H1 (cell line): ENCODE measurements around the gene PXDN. TPM values are rescaled to one million over a fixed set of nuclear protein-coding genes. Genes with fewer than 3 reads are reported as not detected.

Experiments
- BCL11A ChIP-seq, 2 experiments: IDR thresholded peaks; one replicate each; pipeline ENCODE4 v1.6.1; 2011; ENCODE audit warnings: low read depth in 2 of 2, low read length in 2 of 2, mild to moderate bottlenecking in 2 of 2
- NRF1 ChIP-seq: IDR thresholded peaks from 2 replicates; pipeline ENCODE4 v1.6.1; 2011; ENCODE audit warnings: mild to moderate bottlenecking, low read depth, low read length, improper control_type of control experiment
- POU5F1 ChIP-seq: IDR thresholded peaks from 2 replicates; pipeline ENCODE4 v1.6.1; 2011; ENCODE audit warnings: low read depth, mild to moderate bottlenecking, low read length, moderate library complexity
- RBBP5 ChIP-seq: IDR thresholded peaks from 2 replicates; pipeline ENCODE4 v1.7.1; 2012; ENCODE audit warnings: low read depth, mild to moderate bottlenecking, inconsistent platforms, low read length, moderate library complexity, borderline replicate concordance
- RXRA ChIP-seq: IDR thresholded peaks from 2 replicates; pipeline ENCODE4 v1.6.1; 2011; ENCODE audit warnings: low read depth, mild to moderate bottlenecking, low read length, moderate library complexity; ENCODE audit not compliant: insufficient read depth
- SAP30 ChIP-seq: fragments of 300-600 bp; sonication (generic); IDR thresholded peaks from 2 replicates; pipeline ENCODE4 v1.7.1; 2012; ENCODE audit warnings: low read length, moderate library complexity, mild to moderate bottlenecking, inconsistent platforms; ENCODE audit not compliant: insufficient read depth, insufficient replicate concordance
- TAF1 ChIP-seq: IDR thresholded peaks from 2 replicates; pipeline ENCODE4 v1.6.1; 2011; ENCODE audit warnings: mild to moderate bottlenecking, low read depth, low read length
- TCF12 ChIP-seq: IDR thresholded peaks from 2 replicates; pipeline ENCODE4 v1.6.1; 2011; ENCODE audit warnings: low read depth, mild to moderate bottlenecking, low read length
- ZNF274 ChIP-seq: IDR thresholded peaks from 2 replicates; pipeline ENCODE4 v1.7.0; 2012; ENCODE audit warnings: low read length, borderline replicate concordance; ENCODE audit errors: extremely low read depth
- polyA plus RNA-seq, 7 experiments: library from polyadenylated mRNA; depleted of rRNA in 3 of 7; stranded (reverse) in 5 of 7; unstranded in 2 of 7; fragments of >200 nt in 5 of 7; fragments of 200-250 nt in 2 of 7; gene quantifications; 1 replicate in 5 of 7; 2 replicates in 1 of 7; 4 replicates in 1 of 7; pipeline versions ENCODE4 v1.2.1 to v1.2.3, GENCODE V29; 2011 to 2013; ENCODE audit warnings: missing spikeins in 2 of 7, mixed read lengths in 2 of 7
- total RNA-seq: library from RNA; stranded (reverse); fragmentation: NEBNext Ultra II Directional; extraction: Animal tissue kit (Norgen Biotek cat#: 25700); gene quantifications from 2 replicates; pipeline ENCODE4 v1.2.1, GENCODE V29; 2021
- TF ChIP-seq, protein P1 (sequence below): fragments of 300-600 bp; sonication (generic); IDR thresholded peaks from 2 replicates; pipeline ENCODE4 v1.7.1; 2012; ENCODE audit warnings: low read length, moderate library complexity, mild to moderate bottlenecking, inconsistent platforms; ENCODE audit not compliant: insufficient replicate concordance

The PXDN gene
- total and polyA plus RNA-seq, 2 of the 8 experiments (the other 6 are each of a cell fraction or from before 2014, with no cell fraction given): 104 to 141 TPM

DNA sequence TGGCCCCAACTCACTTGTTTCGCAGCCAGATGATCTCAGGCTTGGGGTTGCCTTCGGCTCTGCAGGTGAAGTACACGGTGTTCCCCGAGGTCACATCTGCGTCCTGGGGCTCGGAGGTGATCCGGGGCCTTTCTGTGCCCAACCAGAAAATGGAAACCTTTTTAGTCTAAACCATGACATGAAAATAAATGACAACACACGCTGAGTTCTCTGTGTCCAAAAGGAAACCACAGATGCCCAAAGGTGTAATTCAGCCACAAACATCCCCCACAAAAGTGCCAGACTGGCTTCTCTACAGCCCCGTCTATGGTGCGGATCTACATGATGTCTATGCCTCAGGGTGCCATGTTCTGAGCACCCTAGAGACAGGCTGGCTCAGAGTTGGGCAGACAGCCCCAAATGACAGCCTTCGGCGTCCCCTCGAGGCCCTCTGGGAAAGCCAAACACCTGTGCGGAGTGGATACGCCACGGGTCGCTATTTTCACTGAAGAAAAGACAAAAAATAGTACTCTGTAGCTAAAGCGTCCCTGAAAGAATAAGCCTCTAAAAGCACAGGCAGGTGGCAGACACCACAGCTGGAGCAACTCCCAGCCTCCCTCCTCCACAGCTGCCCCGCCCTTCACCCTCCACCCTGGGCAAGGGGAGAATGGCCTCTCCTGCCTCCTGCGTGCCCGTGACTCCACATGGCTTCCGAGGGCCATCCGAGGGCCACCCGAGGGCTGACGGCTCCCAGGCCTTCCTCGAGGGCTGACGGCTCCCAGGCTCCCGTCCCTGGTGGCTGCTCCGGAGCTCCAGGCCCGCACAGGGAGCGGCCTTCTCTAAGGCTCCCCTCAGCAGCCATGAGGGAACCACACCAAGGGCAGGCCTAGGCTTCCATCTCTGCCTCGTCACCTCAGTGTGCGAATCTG is 67.1 kb downstream of the PXDN start (continued):
- TF ChIP-seq, protein P1, sequence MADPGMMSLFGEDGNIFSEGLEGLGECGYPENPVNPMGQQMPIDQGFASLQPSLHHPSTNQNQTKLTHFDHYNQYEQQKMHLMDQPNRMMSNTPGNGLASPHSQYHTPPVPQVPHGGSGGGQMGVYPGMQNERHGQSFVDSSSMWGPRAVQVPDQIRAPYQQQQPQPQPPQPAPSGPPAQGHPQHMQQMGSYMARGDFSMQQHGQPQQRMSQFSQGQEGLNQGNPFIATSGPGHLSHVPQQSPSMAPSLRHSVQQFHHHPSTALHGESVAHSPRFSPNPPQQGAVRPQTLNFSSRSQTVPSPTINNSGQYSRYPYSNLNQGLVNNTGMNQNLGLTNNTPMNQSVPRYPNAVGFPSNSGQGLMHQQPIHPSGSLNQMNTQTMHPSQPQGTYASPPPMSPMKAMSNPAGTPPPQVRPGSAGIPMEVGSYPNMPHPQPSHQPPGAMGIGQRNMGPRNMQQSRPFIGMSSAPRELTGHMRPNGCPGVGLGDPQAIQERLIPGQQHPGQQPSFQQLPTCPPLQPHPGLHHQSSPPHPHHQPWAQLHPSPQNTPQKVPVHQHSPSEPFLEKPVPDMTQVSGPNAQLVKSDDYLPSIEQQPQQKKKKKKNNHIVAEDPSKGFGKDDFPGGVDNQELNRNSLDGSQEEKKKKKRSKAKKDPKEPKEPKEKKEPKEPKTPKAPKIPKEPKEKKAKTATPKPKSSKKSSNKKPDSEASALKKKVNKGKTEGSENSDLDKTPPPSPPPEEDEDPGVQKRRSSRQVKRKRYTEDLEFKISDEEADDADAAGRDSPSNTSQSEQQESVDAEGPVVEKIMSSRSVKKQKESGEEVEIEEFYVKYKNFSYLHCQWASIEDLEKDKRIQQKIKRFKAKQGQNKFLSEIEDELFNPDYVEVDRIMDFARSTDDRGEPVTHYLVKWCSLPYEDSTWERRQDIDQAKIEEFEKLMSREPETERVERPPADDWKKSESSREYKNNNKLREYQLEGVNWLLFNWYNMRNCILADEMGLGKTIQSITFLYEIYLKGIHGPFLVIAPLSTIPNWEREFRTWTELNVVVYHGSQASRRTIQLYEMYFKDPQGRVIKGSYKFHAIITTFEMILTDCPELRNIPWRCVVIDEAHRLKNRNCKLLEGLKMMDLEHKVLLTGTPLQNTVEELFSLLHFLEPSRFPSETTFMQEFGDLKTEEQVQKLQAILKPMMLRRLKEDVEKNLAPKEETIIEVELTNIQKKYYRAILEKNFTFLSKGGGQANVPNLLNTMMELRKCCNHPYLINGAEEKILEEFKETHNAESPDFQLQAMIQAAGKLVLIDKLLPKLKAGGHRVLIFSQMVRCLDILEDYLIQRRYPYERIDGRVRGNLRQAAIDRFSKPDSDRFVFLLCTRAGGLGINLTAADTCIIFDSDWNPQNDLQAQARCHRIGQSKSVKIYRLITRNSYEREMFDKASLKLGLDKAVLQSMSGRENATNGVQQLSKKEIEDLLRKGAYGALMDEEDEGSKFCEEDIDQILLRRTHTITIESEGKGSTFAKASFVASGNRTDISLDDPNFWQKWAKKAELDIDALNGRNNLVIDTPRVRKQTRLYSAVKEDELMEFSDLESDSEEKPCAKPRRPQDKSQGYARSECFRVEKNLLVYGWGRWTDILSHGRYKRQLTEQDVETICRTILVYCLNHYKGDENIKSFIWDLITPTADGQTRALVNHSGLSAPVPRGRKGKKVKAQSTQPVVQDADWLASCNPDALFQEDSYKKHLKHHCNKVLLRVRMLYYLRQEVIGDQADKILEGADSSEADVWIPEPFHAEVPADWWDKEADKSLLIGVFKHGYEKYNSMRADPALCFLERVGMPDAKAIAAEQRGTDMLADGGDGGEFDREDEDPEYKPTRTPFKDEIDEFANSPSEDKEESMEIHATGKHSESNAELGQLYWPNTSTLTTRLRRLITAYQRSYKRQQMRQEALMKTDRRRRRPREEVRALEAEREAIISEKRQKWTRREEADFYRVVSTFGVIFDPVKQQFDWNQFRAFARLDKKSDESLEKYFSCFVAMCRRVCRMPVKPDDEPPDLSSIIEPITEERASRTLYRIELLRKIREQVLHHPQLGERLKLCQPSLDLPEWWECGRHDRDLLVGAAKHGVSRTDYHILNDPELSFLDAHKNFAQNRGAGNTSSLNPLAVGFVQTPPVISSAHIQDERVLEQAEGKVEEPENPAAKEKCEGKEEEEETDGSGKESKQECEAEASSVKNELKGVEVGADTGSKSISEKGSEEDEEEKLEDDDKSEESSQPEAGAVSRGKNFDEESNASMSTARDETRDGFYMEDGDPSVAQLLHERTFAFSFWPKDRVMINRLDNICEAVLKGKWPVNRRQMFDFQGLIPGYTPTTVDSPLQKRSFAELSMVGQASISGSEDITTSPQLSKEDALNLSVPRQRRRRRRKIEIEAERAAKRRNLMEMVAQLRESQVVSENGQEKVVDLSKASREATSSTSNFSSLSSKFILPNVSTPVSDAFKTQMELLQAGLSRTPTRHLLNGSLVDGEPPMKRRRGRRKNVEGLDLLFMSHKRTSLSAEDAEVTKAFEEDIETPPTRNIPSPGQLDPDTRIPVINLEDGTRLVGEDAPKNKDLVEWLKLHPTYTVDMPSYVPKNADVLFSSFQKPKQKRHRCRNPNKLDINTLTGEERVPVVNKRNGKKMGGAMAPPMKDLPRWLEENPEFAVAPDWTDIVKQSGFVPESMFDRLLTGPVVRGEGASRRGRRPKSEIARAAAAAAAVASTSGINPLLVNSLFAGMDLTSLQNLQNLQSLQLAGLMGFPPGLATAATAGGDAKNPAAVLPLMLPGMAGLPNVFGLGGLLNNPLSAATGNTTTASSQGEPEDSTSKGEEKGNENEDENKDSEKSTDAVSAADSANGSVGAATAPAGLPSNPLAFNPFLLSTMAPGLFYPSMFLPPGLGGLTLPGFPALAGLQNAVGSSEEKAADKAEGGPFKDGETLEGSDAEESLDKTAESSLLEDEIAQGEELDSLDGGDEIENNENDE: no peak
- TF ChIP-seq ZNF274 (no peak), SAP30 (no peak), BCL11A (IDR thresholded peaks at IDR 0.05; ENCODE audit: low read depth in 2 of 2, low read length in 2 of 2) (no peak), RBBP5 (no peak), RXRA (no peak), NRF1 (no peak), TAF1 (no peak), POU5F1 (no peak), TCF12 (no peak)
